Hematopoietic multipotent progenitor cell (in vitro differentiated cells): ENCODE measurements around the gene DOCK4. TPM values are rescaled to one million over a fixed set of nuclear protein-coding genes. Genes with fewer than 3 reads are reported as not detected.
A peak's percentile ranks its signal among the peaks of the same experiment; 100 is the strongest.

Source experiments
- DNase-seq, 3 donors: peaks; one replicate each; pipeline ENCODE4 v3.0.0-alpha.2; 2011 to 2015; ENCODE audit warnings: low read depth in 2 of 3, low spot score in 2 of 3
- total RNA-seq: library from RNA; depleted of rRNA; stranded (reverse); fragments of >200 nt; gene quantifications from one replicate; pipeline ENCODE4 v1.2.3, GENCODE V29; 2012

DOCK4 gene
- total RNA-seq, 1 donor: 2.4 TPM

- DNase-seq: no peak
Observed at GRCh38 chr7:111872450-111873325, 333.5 kb downstream of the DOCK4 start.

GRCh38 chr7:111871283-111871682 is 334.9 kb downstream of the DOCK4 start:
- no peak for DNase-seq

GRCh38 chr7:111869280-111869679 is 336.9 kb downstream of the DOCK4 start:
- no peak for DNase-seq

- no peak for DNase-seq
Observed at GRCh38 chr7:111867348-111867931, 338.8 kb downstream of the DOCK4 start.

DNA sequence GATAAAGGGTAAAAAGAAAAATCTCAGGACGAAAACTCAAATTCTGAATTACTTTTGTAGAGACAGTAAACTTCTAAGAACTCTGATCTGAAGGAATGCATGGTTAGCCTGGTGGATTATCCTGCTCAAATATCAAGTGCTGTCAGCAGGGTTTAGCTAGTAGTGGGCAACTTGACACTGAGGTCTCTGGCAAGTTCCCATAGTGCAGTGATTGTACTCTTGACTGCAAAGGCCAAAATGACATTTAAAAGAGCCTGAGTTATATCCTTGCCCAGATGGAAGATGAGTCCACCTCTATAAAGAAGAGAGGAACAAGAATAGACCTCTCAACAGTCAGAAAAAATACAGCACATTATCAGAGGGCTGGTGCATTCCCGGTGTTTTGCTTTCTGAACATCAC is 339.4 kb downstream of the DOCK4 start:
- DNase-seq: no peak

DNA sequence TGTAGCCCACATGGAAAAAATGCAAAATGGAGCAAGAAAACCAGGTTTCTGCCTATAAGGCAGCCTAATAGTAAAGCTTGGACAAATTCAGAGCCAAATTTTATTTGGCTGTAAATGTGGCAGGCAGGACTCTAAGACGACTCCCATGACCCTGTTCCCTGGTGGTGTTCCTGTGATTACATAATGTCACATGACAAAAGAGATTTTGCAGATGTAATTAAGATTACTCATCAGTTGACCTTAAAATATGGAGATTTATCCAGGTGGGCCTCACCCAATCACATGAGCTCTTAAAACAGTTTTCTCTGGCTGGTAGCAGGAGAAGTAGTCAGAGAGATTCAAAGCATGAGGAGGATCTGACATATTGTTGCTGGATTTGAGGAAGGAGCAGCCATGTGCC is 340.8 kb downstream of the DOCK4 start:
- no peak for DNase-seq

GRCh38 chr7:111864291-111864976 is 341.8 kb downstream of the DOCK4 start:
- no peak for DNase-seq

- no peak for DNase-seq
Observed at GRCh38 chr7:111863269-111863668, 342.9 kb downstream of the DOCK4 start.

GRCh38 chr7:111860248-111860647 is 346.0 kb downstream of the DOCK4 start:
- no peak for DNase-seq

DNA sequence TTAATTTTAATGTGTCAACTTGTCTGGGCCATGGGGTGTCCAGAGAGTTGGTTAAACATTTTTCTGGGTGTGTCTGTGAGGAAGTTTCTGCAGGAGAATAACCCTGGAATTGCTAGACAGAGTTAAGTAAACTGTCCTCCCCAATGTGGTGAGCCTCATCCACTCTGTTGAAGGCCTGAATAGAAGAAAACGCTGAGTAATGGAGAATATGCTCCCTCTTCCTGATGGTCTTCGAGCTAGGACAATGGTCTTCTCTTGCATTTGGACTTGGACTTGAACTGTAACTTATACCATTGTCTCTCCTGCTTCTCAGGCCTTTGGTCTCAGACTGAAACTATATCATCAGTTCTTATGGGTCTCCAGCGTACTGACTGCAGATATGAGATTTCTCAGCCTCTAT is 347.9 kb downstream of the DOCK4 start:
- DNase-seq: no peak

GRCh38 chr7:111855842-111856227 is 350.4 kb downstream of the DOCK4 start:
- DNase-seq: peak in 2 of 3 donors; percentile 12 to 22

GRCh38 chr7:111855161-111855841 is 350.9 kb downstream of the DOCK4 start:
- peak in 2 of 3 donors; percentile 51 to 72 for DNase-seq

- peak in 1 of 3 donors; percentile 23 for DNase-seq
Observed at GRCh38 chr7:111853201-111853990, 352.8 kb downstream of the DOCK4 start.

DNA sequence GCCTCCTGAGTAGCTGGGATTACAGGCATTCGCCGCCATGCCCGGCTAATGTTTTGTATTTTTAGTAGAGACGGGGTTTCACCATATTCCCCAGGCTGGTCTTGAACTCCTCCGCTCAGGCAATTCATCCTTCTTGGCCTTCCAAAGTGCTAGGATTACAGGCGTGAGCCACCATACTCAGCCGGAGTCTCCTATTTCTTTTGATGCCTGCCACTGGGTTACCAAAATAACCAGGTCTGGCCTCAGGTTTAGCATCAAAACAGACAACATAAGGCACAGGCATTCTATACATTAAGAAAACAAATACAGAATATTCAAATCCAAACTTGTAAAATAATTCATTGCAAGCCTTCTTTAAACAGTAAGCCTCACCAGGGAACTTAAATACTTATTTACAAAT is 354.1 kb downstream of the DOCK4 start:
- no peak for DNase-seq

DNA sequence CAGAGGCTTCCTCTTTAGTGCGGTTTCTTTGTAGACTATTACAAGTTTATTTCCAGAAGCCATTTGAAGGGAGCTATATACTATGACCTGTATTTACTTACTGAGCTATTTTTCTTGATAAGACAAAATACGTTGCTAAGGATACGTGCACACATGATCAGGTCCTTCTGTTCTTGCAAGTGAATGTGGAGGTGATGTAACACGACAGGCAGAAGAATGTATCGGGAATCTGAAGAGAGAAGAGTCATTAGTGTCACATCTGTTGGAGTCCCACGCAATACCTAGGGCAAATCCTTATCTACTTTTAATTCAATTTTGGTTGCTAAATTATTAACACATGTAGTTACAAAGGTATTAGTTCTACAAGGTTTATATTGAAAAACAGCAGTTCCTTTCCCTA is 359.3 kb downstream of the DOCK4 start:
- no peak for DNase-seq

DNA sequence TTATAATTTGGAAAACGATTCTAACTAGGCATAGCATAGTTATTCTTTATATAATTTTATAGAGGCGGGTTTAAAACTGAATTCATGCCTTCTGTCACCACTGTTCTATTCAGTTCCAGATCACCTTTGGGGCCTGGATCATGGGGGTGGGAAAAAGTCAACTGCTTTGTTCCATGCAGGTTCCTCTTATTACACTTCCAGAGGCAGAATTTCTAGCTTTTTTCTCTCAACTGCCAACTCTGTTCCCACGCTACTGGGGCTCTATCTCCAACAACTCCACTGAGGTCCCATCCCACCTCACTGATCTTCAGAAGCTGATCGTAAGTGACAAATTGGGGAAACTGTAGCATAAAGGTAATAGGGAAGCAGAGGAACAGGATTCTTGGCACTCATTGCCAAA is 360.3 kb downstream of the DOCK4 start:
- no peak for DNase-seq

GRCh38 chr7:111844904-111845671 is 361.1 kb downstream of the DOCK4 start:
- DNase-seq: no peak

GRCh38 chr7:111842491-111842890 is 363.7 kb downstream of the DOCK4 start:
- no peak for DNase-seq

- DNase-seq: peak in 2 of 3 donors; percentile 15 to 64
Observed at GRCh38 chr7:111841596-111842205, 364.5 kb downstream of the DOCK4 start.
